Measurements from ENCODE around the gene NDUFC2. TPM values are rescaled to one million over a fixed set of nuclear protein-coding genes. Genes with fewer than 3 reads are reported as not detected.

The NDUFC2 gene
- total RNA-seq, 1 experiment from 2014 or later, result 425 TPM

GRCh38 chr11:78019808-78020207, 59.9 kb downstream of the NDUFC2 start:
- intact Hi-C loops (cut with micrococcal nuclease; ENCODE audit: unreplicated experiment), result no loop called here
- no peak overlapping the region for H3K4me3 ChIP-seq (ENCODE audit: low read depth, low read length, poor library complexity, severe bottlenecking)
- POLR2A ChIA-PET (ENCODE audit: low non-redundant PET), result no interaction called here
- DNase-seq (ENCODE audit: low spot score), result no peak
- no peaks in the 10 kb centered on the region for H3K36me3 ChIP-seq (ENCODE audit: insufficient read depth, low read length, poor library complexity, severe bottlenecking)
- no peaks in the 10 kb centered on the region for H3K9me3 ChIP-seq (ENCODE audit: low read depth, low read length, poor library complexity, severe bottlenecking)
- no peaks in the 10 kb centered on the region for H3K4me1 ChIP-seq (ENCODE audit: insufficient read depth, low read length, poor library complexity, severe bottlenecking)
- TF ChIP-seq CTCF (conservative IDR thresholded peaks at IDR 0.05; ENCODE audit: low read depth, low read length) (no peak), EZH2 (IDR thresholded peaks at IDR 0.05; ENCODE audit: borderline replicate concordance, low read depth, low read length, poor library complexity, severe bottlenecking) (no peak)
- CTCF ChIA-PET, result no interaction called here
- BruUV-seq (replicated peaks), result no TSS peak
- H3K27ac ChIP-seq (ENCODE audit: low read depth, low read length, poor library complexity, severe bottlenecking), result no peak overlapping the region
- H3K27me3 ChIP-seq (replicated peaks; ENCODE audit: insufficient read depth, low read depth, low read length, poor library complexity), result no peaks in the 10 kb centered on the region

Other genes with a start within 250 kb of the NDUFC2 start
- 66.1 and 68.2 TPM in 2 replicates for gene INTS4, start 85.2 kb downstream of the NDUFC2 start, total RNA-seq (2021)
- 0.45 and 1.2 TPM in 2 replicates for gene KCTD14, start 56.6 kb downstream of the NDUFC2 start, total RNA-seq (2021)
- gene THRSP, start 16.0 kb downstream of the NDUFC2 start, total RNA-seq (2021), result not detected in 2 replicates
- 112 and 131 TPM in 2 replicates for gene ALG8, start 59.8 kb upstream of the NDUFC2 start, total RNA-seq (2021)
- gene KCTD21, start 108.8 kb upstream of the NDUFC2 start, total RNA-seq (2021), result 3.5 and 5.2 TPM in 2 replicates
- gene USP35, start 109.1 kb upstream of the NDUFC2 start, total RNA-seq (2021), result 4.8 and 6.7 TPM in 2 replicates

Data from A673 (cell line).